GM10847 (cell line): ENCODE data around the gene ZC3H12C.

Source experiments
- POLR2A ChIP-seq: IDR thresholded peaks from 2 replicates; pipeline ENCODE4 v1.6.1; 2011; ENCODE audit not compliant: insufficient read length; ENCODE audit errors: extremely low read depth

The ZC3H12C gene

GRCh38 chr11:110173811-110174644, 80.8 kb downstream of the ZC3H12C start:
- TF ChIP-seq POLR2A = no peak

DNA sequence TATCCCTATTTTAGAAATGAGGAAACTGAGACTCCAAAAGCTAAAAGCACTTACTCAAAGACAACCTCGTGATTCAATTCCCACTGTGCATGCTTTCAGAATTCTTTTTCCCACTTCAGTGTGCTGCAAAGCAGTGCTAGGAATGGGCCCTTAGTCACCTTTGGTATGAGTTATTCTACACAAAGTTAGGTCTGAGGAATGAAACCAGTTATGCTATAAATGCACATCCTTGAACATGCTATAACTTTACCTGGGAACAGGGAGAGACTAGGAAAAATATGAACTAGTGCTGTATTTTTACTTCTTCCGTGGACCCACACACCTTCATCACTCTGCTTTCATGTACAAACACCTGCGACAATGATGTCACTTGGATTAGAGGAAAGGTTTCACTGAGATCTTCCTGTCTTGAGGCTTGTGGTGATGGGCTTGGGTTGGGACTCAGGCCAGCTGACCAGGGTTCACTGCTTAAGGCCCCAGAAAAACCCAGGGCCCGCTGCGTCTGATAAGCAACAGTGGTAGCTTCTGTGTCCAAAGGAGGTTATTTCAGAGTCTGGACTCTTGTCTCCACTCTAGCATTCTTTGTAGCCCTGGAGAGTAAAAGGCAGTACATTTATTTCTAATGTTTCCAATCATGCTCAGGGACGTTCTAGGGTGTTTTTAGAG, 81.6 kb downstream of the ZC3H12C start:
- no peak for TF ChIP-seq POLR2A

GRCh38 chr11:110176366-110177085, 83.3 kb downstream of the ZC3H12C start:
- no peak for TF ChIP-seq POLR2A

GRCh38 chr11:110177086-110177456, 83.9 kb downstream of the ZC3H12C start:
- no peak for TF ChIP-seq POLR2A

GRCh38 chr11:110179064-110179463, 85.9 kb downstream of the ZC3H12C start:
- TF ChIP-seq POLR2A = no peak

- TF ChIP-seq POLR2A = no peak
These were observed 89.7 kb downstream of the ZC3H12C start for GRCh38 chr11:110182886-110183285.

- no peak for TF ChIP-seq POLR2A
These were observed 91.3 kb downstream of the ZC3H12C start for GRCh38 chr11:110184456-110184855.

DNA sequence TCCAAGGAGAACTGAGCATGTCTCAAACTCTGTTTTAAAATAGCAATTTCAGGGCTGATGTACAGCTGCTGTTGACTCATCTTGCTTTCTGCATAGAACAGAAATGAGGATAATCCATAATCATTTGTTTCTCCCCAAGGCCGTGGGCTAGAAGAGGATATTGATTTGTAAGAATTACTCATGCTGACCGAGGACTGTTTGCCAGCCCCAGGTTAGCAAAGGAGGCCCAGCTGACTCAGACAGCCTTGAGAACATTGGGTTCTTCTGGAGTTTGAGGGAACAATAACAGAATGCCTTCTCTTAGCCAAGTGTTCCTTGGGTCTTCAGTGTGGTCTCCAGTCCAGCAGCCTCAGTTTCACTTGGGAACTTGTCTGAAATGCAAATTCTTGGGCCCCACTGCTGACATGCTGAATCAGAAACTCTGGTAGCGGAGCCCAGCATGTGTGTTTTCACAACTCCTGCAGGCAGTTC, 92.0 kb downstream of the ZC3H12C start:
- no peak for TF ChIP-seq POLR2A

DNA sequence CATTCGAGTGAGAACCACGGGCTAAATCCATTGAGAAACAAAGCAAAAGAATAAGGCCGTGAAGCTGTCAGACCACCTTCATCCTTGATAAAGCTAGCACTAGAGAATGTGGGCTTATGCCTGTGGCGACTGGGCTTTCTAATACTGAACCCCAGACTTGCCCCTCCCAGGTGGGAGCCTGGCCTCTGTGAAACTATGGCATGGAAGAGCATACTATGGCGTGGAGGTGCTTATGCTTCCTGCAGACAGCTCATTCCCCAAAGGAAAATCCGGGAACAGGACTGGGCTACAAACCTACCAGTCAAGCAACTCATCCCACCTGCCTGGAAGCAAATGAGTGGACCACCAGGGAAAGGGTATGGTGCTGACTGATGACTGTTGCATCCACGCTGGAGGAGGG, 92.4 kb downstream of the ZC3H12C start:
- TF ChIP-seq POLR2A = no peak

- no peak for TF ChIP-seq POLR2A
These were observed 93.3 kb downstream of the ZC3H12C start for GRCh38 chr11:110186456-110186855.

DNA sequence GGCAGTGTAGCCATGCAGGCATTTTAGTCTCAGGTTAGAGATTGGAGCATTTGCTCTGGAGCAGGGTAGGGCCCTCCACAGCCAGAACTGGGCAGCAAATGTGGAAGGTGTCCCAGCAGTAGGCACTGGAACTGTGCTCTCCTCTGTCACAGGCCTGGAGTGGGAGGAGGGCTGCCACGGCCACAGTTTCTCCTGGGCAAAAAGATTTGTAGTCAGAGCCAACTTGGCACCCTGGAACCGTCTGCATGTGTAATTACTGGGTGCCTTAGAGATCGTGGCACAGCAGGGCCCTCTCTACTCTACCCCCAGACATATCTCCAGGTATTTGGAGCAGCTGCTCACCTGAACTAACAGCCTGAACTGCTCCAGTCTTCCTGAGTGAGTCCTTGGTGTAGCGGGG, 93.7 kb downstream of the ZC3H12C start:
- no peak for TF ChIP-seq POLR2A

- TF ChIP-seq POLR2A = no peak
These were observed 94.5 kb downstream of the ZC3H12C start for GRCh38 chr11:110187731-110188130.

DNA sequence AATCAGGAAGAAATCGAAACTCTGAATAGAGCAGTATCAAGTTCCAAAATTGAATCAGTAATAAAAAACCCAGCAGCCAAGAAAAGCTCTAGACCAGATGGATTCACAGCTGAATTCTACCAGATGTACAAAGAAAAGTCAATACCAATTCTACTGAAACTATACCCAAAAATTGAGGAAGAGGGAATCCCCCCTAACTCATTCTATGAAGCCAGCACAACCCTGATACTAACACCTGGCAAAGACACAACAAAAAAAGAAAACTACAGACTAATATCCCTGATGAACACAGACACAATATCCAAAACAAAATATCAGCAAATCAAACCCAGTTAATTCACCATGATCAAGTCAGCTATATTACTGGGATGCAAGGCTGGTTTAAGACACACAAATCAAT, 97.7 kb downstream of the ZC3H12C start:
- TF ChIP-seq POLR2A = no peak

DNA sequence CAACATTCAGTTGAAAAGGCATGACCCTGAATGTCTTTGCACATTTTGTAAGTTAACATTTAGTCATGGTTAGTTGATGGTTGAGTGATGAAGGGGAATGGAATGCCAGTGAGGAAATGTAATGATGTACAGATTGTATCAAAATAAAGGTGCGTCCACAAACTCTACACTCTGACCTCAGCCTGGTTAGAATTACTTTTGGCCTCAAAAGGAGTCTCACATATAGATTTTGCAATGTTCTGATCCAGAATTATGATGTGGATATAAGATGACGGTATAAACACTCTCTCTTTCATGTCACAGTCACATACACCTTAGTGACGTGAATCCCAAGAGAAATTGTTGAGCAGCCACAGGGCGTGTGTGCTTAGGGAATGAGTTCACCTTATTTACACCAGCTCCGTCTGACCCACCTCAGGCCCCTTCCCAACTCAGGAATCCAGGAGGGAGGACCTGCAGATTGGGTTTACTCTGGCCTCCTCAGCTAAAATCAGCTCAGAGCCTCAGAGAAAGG, 103.1 kb downstream of the ZC3H12C start:
- no peak for TF ChIP-seq POLR2A

DNA sequence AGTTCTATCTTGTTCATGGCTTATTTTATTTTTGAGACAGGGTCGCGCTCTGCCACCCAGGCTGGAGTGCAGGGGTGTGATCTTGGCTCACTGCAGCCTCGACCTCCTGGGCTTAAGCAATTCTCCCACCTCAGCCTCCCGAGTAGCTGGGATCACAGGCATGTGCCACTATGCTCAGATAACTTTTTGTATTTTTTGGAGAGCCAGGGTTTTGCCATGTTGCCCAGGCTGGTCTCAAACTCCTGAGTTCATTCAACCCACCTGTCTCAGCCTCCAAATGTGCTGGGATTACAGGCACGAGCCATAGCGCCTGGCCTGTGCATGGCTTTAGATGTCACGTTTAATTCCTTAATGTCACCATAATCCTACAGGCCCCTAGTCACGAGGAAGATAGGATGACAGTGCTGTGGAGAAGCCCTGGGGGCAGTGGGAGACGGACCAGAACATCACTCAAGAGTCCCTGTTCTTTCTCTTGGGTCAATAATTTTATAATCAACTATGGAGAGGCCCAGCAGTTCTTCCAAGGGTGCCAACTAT, 103.8 kb downstream of the ZC3H12C start:
- TF ChIP-seq POLR2A = no peak
